GM10847 (cell line): ENCODE results near the gene EXTL1.

Experiments
- POLR2A ChIP-seq: IDR thresholded peaks from 2 replicates; pipeline ENCODE4 v1.6.1; 2011; ENCODE audit not compliant: insufficient read length; ENCODE audit errors: extremely low read depth

The EXTL1 gene

GRCh38 chr1:26060832-26061574 lies 39.4 kb downstream of the EXTL1 start:
- no peak for TF ChIP-seq POLR2A

GRCh38 chr1:26064553-26064952 lies 43.0 kb downstream of the EXTL1 start:
- no peak for TF ChIP-seq POLR2A

- TF ChIP-seq POLR2A = no peak
Observed at GRCh38 chr1:26066160-26066559, 44.6 kb downstream of the EXTL1 start.

DNA sequence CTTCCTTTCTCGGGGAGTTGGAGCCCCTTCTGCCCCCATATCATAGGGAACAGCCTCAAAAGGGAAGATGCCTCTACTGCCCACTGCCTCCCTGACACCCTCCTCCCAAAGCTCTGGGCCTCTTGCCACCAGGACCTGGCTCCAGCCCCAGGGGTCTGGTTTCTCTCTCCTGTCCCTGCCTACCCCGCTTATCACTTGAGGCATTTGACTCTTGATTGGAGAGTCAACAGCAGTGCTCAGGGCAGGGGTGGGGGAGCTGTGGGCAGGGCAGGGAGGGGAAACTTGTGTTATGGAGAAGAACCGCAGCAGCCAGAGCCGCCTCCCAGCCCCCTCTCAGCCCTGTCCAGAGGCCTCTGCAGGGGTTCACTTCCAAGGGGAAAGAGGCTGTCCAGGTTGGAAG lies 45.3 kb downstream of the EXTL1 start:
- no peak for TF ChIP-seq POLR2A

DNA sequence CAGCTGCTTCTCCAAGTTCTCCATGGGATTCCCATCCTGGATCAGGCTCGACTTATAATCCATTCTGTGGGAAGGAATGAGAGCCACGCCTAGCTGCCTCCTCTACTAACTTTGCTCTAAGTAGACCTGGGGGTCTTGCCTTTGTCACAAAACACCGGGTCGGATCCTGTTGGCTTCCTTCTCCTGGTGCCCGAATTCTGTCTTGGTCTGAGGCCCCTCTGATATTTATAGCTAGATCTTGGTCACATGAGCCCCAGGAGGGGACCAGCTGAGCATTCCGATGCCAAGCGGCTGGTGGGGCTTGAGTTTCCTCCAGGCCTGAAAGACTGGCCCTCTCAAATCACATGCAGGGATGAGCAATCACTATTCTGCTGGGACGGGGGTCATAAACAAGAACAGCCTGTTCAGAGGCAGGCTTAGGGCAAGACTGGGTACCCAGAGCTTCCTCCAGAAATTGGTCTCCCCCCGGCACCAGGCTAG lies 45.9 kb downstream of the EXTL1 start, which contains the start of gene TRIM63:
TRIM63 (minus strand) TSS at position 199 of the 480 bp plus-strand sequence; CDS start at position 63, 136 bp downstream.
- TF ChIP-seq POLR2A = no peak

- TF ChIP-seq POLR2A = no peak
Observed at GRCh38 chr1:26069941-26070295, 48.3 kb downstream of the EXTL1 start.

GRCh38 chr1:26070296-26070962 lies 48.9 kb downstream of the EXTL1 start:
- no peak for TF ChIP-seq POLR2A

DNA sequence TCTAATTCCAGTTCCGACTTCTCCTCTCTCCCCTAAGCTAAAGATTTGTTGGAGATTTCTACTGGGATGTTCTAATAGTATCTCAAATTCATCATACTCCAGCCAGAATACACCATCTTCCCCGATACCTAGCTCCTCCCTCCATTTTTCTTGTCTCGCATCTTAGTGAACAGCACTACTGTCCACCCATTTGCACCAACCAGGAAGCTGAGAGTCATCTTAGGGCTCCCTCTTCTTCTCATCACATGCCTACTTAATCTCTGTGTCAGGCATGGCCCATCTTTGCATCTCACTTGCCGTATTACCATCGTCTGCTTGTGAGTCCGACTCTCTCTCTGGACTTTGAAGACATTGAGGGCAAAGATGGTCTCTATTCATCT lies 49.4 kb downstream of the EXTL1 start:
- TF ChIP-seq POLR2A = no peak

DNA sequence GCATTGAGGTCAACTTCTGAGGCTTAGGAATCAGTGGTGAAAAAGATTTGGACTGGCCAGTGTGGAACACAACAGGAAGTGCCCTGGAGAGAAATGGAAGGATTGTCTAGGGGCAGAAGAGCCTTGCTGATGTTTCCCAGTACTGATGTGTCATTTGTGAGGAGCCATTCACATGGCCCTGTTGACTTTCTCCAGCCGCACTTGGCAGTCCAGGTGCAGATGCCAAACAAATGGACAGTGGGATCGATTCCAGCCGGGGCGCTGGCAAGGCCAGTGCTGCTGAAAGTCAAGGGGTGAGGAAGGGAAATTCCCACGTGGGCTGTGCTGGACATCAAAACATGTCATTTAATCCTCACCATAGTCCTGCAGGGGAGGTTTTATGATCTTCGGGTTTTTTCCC lies 50.7 kb downstream of the EXTL1 start:
- no peak for TF ChIP-seq POLR2A

DNA sequence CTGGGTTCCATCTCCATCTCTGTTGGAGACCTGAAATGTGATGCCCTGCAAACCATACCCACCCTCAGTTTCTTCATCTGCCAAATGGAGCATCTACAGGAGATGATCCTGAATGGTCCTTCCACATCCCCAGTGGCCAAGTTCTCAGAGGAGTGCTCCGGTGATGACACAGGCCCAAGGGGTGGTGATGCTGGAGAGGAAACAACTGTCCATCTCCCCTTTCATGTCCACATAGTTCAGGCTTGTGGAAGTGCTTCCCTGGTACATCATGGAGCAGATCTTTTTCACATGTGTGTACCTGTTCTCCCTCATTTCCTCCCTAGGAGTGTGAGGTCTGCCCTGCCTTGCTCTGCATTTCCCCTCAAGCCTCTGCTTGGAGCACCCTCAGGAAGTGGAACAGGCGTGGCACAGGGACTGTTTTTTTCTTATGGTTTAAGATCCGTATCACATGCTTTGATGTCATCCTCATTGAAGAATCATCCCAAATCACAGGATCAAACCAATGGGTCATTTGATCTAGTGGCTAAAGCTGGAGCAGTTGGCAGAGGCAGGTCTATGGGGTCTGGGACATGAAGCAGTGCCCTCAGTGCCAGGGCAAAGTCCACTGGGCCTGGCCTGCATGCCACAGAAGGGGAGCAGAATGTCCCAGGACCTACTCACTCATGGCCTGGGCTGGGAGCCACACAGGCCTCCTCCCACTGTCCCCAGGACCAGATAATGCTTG lies 54.0 kb downstream of the EXTL1 start:
- no peak for TF ChIP-seq POLR2A

- TF ChIP-seq POLR2A = no peak
Observed at GRCh38 chr1:26077524-26077923, 55.9 kb downstream of the EXTL1 start.

- TF ChIP-seq POLR2A = no peak
Observed at GRCh38 chr1:26078286-26079177, 57.0 kb downstream of the EXTL1 start.

- no peak for TF ChIP-seq POLR2A
Observed at GRCh38 chr1:26079178-26079563, 57.6 kb downstream of the EXTL1 start.

DNA sequence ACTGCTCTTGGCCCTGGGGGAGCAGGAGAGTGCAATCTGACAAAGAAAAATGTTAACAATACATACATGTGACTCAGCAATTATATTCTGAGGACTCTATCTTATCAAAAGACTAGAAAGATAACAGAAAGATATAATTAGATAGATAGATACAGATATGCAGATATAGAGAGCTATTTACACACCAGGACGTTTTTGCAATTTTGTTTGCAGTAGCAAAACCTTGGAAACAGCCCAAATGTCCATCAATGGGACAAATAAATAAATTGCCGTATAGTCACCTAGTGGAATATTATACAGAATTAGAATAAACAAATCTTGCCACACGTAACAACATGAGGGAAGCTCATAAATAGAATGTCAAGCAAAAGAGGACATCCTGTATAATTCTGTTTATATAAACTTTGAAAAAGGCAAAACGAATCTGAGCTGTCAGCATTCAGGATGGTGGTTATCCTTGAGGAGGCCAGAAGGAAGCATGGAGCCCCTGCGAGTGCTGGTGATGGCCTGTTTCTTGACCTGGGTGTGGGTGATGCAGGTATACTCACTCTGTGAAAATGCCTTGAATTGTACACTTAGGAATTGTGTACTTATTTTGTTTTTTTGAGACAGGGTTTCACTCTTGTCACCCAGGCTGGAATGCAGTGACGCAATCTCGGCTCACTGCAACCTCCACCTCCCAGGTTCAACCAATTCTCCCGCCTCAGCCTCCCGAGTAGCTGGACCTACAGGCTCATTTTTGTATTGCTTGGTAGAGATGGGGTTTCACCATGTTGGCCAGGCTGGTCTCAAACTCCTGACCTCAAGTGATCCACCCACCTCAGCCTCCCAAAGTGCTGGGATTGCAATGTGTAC lies 58.6 kb downstream of the EXTL1 start:
- TF ChIP-seq POLR2A = no peak
